CD4-positive, alpha-beta T cell treated with Interleukin-10 for 1 hour (primary cell): ENCODE results near the gene RPL23.
"Not testable (repeated sequence)": the region's sequence is repeated elsewhere in the genome, so short reads cannot be mapped to it uniquely, and the experiment has no call there.

Source experiments
- DNase-seq: peaks from one replicate; pipeline ENCODE4 v3.0.0-alpha.2; 2020

The RPL23 gene

GRCh38 chr17:38867179-38867967 lies 13.9 kb upstream of the RPL23 start:
- DNase-seq, result peak; percentile 77

- DNase-seq, result no peak
Measured at GRCh38 chr17:38864636-38865398, 11.3 kb upstream of the RPL23 start.

GRCh38 chr17:38861399-38861843 lies 7.9 kb upstream of the RPL23 start:
- no peak for DNase-seq

- DNase-seq, result no peak
Measured at GRCh38 chr17:38857271-38857670, 3.8 kb upstream of the RPL23 start.

GRCh38 chr17:38855101-38855714 lies 1.7 kb upstream of the RPL23 start:
- DNase-seq, result not testable (repeated sequence)

- DNase-seq, result peak; percentile 67
Measured at GRCh38 chr17:38852771-38853291, 690 bp downstream of the RPL23 start.

- DNase-seq, result no peak
Measured at GRCh38 chr17:38851434-38851833, 2.1 kb downstream of the RPL23 start.

- DNase-seq, result no peak
Measured at GRCh38 chr17:38850374-38850773, 3.1 kb downstream of the RPL23 start.

- DNase-seq, result no peak
Measured at GRCh38 chr17:38848939-38849605, 4.4 kb downstream of the RPL23 start.

- no peak for DNase-seq
Measured at GRCh38 chr17:38848557-38848891, 5.0 kb downstream of the RPL23 start.

- DNase-seq, result no peak
Measured at GRCh38 chr17:38844261-38844757, 9.2 kb downstream of the RPL23 start.

GRCh38 chr17:38825762-38826247 lies 27.7 kb downstream of the RPL23 start:
- no peak for DNase-seq

GRCh38 chr17:38824899-38825761 lies 28.4 kb downstream of the RPL23 start, which contains the start of gene CWC25:
CWC25 (minus strand) TSS chr17:38825321; CDS start chr17:38825183, 138 bp downstream.
- DNase-seq, result peak; percentile 98

- peak; percentile 43 for DNase-seq
Measured at GRCh38 chr17:38815576-38816193, 37.8 kb downstream of the RPL23 start.

- DNase-seq, result no peak
Measured at GRCh38 chr17:38809828-38810227, 43.7 kb downstream of the RPL23 start.

GRCh38 chr17:38800237-38800760 lies 53.2 kb downstream of the RPL23 start:
- DNase-seq, result no peak

- DNase-seq, result peak; percentile 91
Measured at GRCh38 chr17:38799501-38800236, 53.9 kb downstream of the RPL23 start, which contains the start of gene PIP4K2B. PIP4K2B (minus strand) TSS chr17:38799556; CDS start chr17:38799424, 132 bp downstream.

GRCh38 chr17:38798614-38799500 lies 54.7 kb downstream of the RPL23 start:
- peak; percentile 59 for DNase-seq
